Sigmoid colon (tissue), 4 donors: ENCODE data around the gene KRTAP1-1.

Experiments
- EP300 ChIP-seq, 4 donors: sonication (generic); formaldehyde crosslinking; IDR thresholded peaks; one replicate each; pipeline ENCODE4 v1.6.1; 2017; ENCODE audit warnings: antibody characterized with exemption in 4 of 4
- POLR2A ChIP-seq, 2 donors: fragments of 450-650 bp; IDR thresholded peaks; one replicate each; pipeline ENCODE4 v1.6.1; 2016; ENCODE audit warnings: antibody characterized with exemption in 2 of 2, mild to moderate bottlenecking in 2 of 2, moderate library complexity in 2 of 2
- POLR2AphosphoS5 ChIP-seq, 4 donors: sonication (generic); formaldehyde crosslinking; IDR thresholded peaks; one replicate each; pipeline ENCODE4 v1.6.1; 2017; ENCODE audit warnings: antibody characterized with exemption in 4 of 4
- TF ChIP-seq, protein P1 (sequence below), 4 experiments: fragments of 450-650 bp in 3 of 4; fragments of 200-600 bp in 1 of 4; IDR thresholded peaks; one replicate each; pipeline ENCODE4 v1.5.1; 2016 to 2019; ENCODE audit warnings: antibody characterized with exemption in 4 of 4, mild to moderate bottlenecking in 3 of 4, moderate library complexity in 2 of 4

DNA sequence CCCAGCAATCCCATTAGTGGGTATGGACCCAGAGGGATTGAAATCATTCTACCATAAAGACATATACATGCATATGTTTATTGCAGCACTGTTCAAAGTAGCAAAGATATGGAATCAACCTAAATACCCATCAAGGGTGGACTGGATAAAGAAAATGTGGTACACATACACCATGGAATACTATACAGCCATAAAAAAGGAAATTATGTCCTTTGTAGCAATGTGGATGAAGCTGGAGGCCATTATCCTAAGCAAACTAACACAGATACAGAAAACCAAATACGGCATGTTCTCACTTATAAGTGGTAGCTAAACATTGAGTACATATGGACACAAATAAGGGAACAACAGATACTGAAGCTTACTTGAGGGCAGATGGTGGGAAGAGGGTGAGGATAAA, 16.3 kb upstream of the KRTAP1-1 start:
- TF ChIP-seq, protein P1, sequence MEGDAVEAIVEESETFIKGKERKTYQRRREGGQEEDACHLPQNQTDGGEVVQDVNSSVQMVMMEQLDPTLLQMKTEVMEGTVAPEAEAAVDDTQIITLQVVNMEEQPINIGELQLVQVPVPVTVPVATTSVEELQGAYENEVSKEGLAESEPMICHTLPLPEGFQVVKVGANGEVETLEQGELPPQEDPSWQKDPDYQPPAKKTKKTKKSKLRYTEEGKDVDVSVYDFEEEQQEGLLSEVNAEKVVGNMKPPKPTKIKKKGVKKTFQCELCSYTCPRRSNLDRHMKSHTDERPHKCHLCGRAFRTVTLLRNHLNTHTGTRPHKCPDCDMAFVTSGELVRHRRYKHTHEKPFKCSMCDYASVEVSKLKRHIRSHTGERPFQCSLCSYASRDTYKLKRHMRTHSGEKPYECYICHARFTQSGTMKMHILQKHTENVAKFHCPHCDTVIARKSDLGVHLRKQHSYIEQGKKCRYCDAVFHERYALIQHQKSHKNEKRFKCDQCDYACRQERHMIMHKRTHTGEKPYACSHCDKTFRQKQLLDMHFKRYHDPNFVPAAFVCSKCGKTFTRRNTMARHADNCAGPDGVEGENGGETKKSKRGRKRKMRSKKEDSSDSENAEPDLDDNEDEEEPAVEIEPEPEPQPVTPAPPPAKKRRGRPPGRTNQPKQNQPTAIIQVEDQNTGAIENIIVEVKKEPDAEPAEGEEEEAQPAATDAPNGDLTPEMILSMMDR (IDR thresholded peaks at IDR 0.05) = no peak
- TF ChIP-seq EP300 (IDR thresholded peaks at IDR 0.05) (no peak), POLR2A (IDR thresholded peaks at IDR 0.05) (no peak), POLR2AphosphoS5 (IDR thresholded peaks at IDR 0.05) (no peak)
